NT2/D1 (cell line): Measurements from ENCODE around the gene NEK1.

ENCODE experiments used
- SUZ12 ChIP-seq: IDR thresholded peaks from 2 replicates; pipeline ENCODE4 v1.6.1; 2011; ENCODE audit not compliant: insufficient read length, insufficient read depth; ENCODE audit errors: extremely low read depth
- YY1 ChIP-seq: IDR thresholded peaks from 2 replicates; pipeline ENCODE4 v1.6.1; 2011; ENCODE audit not compliant: insufficient read length, insufficient read depth
- ZNF274 ChIP-seq: IDR thresholded peaks from 2 replicates; pipeline ENCODE4 v1.6.1; 2011; ENCODE audit warnings: mild to moderate bottlenecking, low read depth, low read length

- TF ChIP-seq ZNF274 (no peak), SUZ12 (no peak), YY1 (no peak)
These were observed 245.6 kb downstream of the NEK1 start for GRCh38 chr4:169366821-169367220.
